IMR-90 (cell line): ENCODE data around the gene WDR47.
A peak's percentile ranks its signal among the peaks of the same experiment; 100 is the strongest.

Experiments
- BHLHE40 ChIP-seq: fragments of 150-350 bp; IDR thresholded peaks from 2 replicates; pipeline ENCODE4 v1.6.1; 2016; ENCODE audit warnings: mild to moderate bottlenecking, low read depth, low read length
- CEBPB ChIP-seq: IDR thresholded peaks from 2 replicates; pipeline ENCODE4 v1.6.1; 2012; ENCODE audit warnings: low read depth, low read length, improper control_type of control experiment
- CTCF ChIP-seq: conservative IDR thresholded peaks from 2 replicates; pipeline ENCODE4 v1.5.1; 2012; ENCODE audit warnings: mild to moderate bottlenecking, low read depth, low read length, improper control_type of control experiment
- ELK1 ChIP-seq: fragments of 150-350 bp; IDR thresholded peaks from 2 replicates; pipeline ENCODE4 v1.6.1; 2016; ENCODE audit warnings: low read depth, mild to moderate bottlenecking, low read length, moderate library complexity, borderline replicate concordance
- FOS ChIP-seq: fragments of 150-350 bp; IDR thresholded peaks from 2 replicates; pipeline ENCODE4 v1.6.1; 2016; ENCODE audit warnings: low read depth, low read length
- MXI1 ChIP-seq: IDR thresholded peaks from 2 replicates; pipeline ENCODE4 v1.6.1; 2012; ENCODE audit warnings: low read depth, mild to moderate bottlenecking, low read length, moderate library complexity, borderline replicate concordance
- NFE2L2 ChIP-seq: fragments of 150-350 bp; IDR thresholded peaks from 2 replicates; pipeline ENCODE4 v1.6.1; 2016; ENCODE audit warnings: low read depth, mild to moderate bottlenecking, low read length
- POLR2A ChIP-seq: IDR thresholded peaks from 2 replicates; pipeline ENCODE4 v1.6.1; 2012; ENCODE audit warnings: mild to moderate bottlenecking, low read depth, low read length
- RAD21 ChIP-seq: IDR thresholded peaks from 2 replicates; pipeline ENCODE4 v1.6.1; 2012; ENCODE audit warnings: low read length, improper control_type of control experiment
- RFX5 ChIP-seq: IDR thresholded peaks from 2 replicates; pipeline ENCODE4 v1.8.0; 2012; ENCODE audit warnings: low read depth, mild to moderate bottlenecking, low read length, moderate library complexity
- SMC3 ChIP-seq: fragments of 150-350 bp; IDR thresholded peaks from 2 replicates; pipeline ENCODE4 v1.6.1; 2016; ENCODE audit warnings: low read depth, mild to moderate bottlenecking, antibody characterized with exemption, low read length, moderate library complexity
- USF2 ChIP-seq: fragments of 150-350 bp; IDR thresholded peaks from 2 replicates; pipeline ENCODE4 v1.6.1; 2017; ENCODE audit warnings: mild to moderate bottlenecking, antibody characterized with exemption, low read length, low read depth

- TF ChIP-seq CTCF, result no peak
- TF ChIP-seq RFX5, result no peak
- no peak for TF ChIP-seq CEBPB
- TF ChIP-seq POLR2A, result peak; percentile 79; the same call in 1 of the 2 replicates
- no peak for TF ChIP-seq FOS
- no peak for TF ChIP-seq RAD21
- TF ChIP-seq BHLHE40, result peak; percentile 49; the same call in 1 of the 2 replicates
- peak; percentile 86; the same call in 1 of the 2 replicates for TF ChIP-seq MXI1
- no peak for TF ChIP-seq USF2
- no peak for TF ChIP-seq NFE2L2
- no peak for TF ChIP-seq ELK1
- TF ChIP-seq SMC3, result no peak
Measured at GRCh38 chr1:108963052-108963686, 78.7 kb downstream of the WDR47 start, which contains the start of gene CLCC1.
